Raji (cell line): ENCODE measurements around the gene CASP2.

Experiments used
- POLR2A ChIP-seq: IDR thresholded peaks from 2 replicates; pipeline ENCODE4 v1.6.1; 2011; ENCODE audit warnings: low read depth, low read length, control low read depth; ENCODE audit not compliant: insufficient read depth

CASP2 gene

DNA sequence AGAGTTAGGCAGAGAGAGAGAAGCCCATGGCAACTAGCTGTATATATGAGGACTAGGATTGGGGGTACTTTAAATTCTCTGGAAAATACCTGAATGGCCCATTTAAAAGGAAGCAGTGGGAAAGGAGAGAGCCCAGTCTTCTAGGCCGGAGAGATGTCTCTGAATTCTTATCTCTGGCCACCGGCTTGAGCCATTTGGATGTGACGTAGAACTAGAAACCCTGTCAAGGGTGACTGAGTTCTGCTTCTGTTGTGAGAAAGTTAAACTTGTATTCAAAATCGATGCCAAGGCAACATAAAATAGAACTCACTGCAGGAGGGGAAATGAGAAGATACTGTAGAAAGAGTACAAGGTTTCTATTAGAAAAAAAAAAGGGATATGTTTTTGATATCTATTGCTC is 31.2 kb upstream of the CASP2 start:
- no peak for TF ChIP-seq POLR2A

DNA sequence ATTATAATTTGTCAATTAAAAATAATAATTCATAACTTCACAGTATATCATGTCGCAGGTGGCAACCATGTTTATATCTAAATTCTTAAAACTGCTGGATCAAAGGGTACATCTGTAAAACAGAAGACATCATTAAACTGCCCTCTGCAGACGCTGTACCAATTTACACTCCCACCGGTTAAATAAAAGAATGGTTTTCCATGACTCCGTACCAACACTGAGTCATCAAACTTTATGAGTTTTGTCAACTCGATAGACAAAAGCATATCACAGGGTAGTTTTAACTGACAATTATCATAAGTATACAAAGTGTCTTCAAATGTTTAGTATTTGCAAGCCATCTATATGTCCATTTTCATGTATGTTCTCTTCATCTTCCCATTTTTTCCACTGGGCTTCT is 30.6 kb upstream of the CASP2 start:
- no peak for TF ChIP-seq POLR2A

DNA sequence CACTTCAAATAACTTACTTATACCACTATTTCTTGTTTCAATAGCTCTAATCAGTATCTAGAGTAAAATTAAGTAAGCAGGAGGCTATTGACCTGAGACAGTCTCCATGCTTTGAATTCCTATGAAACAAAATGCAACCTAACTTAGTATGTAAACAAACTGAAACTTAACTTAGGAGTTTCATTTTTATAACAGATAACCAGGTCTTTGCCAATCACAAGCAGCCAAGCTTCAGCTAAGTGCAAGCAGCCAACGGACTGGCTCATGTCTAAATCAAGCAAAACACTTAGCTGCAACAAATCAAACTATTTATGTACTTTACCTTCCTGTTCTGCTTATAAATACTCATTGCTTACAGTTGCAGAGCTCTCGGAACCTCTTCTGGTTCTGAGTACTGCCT is 29.3 kb upstream of the CASP2 start:
- TF ChIP-seq POLR2A = no peak

DNA sequence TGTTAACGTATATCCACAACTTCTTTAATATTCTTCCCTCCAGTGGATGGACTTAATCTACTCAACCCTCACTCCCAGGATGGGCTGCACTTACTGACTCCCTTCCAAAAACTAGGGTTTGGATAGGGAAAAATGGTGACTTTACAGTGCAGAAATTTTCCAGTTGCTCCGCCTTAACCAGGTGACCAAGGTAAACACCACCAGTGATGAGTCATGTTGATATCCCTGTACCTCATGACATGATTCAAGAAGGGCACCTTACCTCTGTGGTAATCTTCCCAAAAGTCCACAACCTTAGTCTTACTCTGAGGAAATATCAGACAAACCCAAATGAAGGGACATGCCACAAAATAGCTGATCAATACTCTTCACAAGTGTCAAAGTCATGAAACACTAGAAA is 28.4 kb upstream of the CASP2 start:
- TF ChIP-seq POLR2A = no peak

DNA sequence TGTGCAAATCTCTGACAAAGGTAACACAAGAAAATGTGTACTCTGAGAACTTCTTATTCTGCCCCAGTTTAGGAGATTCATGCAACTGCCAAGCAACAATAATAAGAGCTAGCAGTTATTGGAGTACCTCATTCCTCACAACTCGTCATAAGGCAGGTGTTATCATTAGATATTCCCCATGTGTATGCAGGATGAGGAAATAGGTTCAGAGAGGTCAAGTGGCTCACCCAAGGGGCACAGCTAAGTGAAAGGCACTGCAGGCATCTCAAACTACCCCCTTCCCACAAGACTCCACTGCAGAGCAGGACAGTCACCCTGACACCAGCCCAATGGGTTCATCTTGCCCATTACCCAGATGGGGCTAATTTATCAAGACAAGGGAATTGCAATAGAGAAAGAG is 26.2 kb upstream of the CASP2 start:
- no peak for TF ChIP-seq POLR2A

DNA sequence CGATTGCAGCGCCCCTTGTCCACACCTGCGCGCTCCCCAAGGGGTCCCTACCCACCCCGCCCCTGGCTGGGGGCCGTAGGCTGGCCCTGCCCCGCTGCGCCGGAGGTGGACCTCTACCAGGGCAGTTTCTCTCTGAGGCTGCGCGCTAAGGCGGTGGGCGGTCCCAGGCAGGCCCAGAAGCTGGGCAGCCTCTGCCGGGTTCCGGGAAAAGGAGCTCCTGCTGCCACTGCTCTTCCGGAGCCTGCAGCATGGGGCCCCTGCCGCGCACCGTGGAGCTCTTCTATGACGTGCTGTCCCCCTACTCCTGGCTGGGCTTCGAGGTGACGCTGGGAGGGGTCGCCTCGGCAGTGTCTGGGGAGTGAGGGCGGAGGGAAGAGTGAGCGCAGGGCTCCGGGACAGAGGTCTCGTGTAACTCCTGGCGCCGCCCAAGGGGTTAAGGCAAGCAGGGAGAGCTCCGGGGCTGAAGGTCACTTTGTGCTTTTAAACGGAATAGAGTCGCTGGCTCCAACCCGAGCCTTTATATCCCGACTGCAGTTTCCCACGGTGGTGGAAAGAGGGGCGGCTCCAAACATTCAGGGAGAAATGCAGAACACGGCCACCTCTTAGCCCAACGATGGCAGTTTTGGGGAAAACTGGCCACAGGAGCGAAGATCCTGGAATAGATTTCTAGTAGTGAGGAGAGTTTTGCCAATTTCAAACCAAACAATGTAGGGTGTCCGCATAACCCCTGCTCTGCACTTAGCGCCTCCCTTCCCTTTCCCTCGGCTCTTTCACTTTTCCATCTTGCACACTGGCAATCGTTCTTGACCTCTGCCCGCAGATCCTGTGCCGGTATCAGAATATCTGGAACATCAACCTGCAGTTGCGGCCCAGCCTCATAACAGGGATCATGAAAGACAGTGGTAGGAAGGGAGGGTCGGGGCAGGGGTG is 24.6 kb upstream of the CASP2 start, which contains the start of gene GSTK1:
Gene GSTK1, plus strand, starts transcription at position 176 of the 930 bp plus-strand sequence. Its CDS starts 73 bp downstream, at position 249.
- TF ChIP-seq POLR2A = peak; percentile 96

DNA sequence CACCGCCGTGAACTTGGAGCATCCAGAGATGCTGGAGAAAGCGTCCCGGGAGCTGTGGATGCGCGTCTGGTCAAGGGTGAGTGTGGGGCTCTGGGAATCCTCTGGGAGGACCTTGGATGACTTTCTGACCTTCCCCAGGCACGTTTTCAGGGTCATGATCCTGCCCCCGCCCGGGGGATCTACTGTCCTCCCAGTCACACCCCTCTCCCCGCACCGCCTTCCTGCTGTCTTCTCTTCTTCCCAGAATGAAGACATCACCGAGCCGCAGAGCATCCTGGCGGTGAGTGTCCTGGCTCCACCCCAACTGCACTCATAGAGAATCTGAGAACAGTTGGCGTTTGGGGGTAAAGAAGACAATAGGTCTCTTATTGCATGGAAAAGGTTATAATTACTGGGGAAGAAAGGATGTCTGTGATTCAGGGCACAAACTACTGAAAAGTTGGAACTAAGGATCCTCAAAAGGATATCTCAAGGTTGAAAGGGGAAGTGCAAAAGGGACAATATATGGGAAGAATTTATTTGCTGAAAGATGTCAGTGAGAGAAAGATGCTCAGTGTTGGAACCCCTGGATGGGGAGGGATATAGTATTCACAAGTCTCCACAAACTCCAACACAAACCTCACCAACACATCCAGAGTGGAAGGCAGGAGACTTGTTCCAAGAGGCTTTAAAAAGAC is 23.0 kb upstream of the CASP2 start:
- no peak for TF ChIP-seq POLR2A

DNA sequence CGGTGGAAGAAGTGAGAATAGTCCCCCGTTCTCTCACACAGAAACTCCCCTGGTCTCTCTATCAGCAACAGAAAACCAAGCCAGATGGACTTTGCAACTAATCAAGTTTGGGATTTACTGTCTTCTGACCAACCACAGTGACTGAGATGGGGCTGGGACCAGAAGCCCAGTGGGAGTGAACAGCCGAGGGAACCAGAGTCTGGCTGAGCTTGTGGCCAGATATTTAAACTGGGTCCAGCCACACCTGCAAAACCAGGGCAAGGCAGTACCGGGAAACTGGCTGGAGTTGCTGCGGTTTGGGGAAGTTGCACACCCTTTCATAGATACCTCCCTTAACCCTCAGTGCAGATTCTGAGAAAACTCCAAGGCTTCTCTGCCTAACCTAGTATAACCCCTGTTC is 18.9 kb upstream of the CASP2 start:
- no peak for TF ChIP-seq POLR2A

DNA sequence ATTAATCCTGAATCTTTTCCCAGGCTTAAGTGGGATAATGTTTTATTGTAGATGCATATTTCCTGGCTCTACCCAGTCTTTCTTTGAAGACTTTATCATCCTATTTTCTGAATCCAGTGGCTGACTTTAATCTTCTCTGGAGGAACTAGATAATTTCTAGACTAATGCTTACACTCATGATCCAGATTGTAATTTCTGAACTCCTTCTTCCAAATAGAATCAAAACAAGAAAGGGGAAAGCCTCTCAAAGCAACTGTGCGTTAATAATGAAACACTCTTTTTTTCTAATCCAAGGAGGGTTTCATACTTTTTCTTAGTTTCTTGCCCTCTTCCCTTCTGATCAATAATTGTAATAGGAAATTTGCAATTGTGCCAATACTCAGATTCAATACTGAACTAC is 16.9 kb upstream of the CASP2 start:
- no peak for TF ChIP-seq POLR2A

DNA sequence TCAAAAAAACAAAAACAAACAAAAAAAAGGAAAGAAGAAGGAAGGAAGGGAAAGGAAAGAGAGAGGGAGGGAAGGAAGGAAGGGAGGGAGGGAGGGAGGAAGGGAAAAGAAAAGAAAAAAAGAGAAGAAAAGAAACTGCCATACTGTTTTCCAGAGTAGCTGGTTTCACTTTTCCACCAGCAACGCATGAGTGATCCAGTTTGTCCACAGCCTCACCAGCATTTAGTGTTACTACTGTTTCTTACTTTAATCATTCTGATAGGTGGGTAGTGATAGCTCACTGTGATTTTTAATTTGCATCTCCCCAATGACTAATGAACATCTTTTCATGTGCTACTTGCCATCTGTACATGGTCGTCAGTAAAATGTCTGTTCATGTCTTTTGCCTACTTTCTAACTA is 15.3 kb upstream of the CASP2 start:
- no peak for TF ChIP-seq POLR2A

DNA sequence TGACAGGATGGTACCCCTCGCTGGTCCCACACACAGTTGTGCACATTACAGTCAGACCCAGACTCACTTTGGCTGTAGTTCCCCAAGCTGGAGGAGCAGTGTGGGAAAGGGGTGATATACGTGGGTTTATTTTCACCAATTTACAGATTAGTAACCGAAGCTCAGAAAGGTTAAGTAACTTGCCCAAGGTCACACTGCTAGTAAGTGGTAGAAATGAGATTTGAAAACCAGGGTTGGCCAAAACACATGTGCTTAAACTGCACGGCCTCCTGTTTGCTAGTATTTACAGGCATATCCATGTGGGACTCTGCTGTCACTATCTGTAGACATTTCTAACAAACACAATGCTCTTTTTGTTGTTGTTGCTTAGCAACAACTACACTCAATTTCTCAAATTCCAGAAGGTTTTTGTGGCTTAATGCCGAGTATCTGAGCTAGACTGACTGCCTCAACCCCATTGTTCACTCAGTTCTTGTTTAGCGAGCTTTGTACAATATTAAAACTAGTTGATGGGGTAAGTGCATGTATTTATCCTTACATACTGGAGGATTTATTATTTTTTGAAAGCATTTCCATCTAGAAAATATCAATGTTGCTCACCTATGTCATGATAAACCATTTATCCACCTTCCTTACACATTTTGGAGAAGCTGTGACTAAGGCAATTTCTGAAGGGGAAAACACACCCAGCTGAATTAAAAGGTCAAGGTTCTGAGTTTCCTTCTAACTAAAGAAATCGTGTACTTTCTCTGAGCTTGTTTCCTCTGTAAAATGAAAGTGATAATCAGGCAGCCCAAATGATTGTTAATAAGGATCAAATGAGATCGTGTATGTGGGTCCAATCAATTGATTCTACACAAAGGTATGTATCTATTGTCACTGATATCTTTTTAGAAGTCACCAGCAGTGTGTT is 8.7 kb upstream of the CASP2 start:
- TF ChIP-seq POLR2A = no peak

DNA sequence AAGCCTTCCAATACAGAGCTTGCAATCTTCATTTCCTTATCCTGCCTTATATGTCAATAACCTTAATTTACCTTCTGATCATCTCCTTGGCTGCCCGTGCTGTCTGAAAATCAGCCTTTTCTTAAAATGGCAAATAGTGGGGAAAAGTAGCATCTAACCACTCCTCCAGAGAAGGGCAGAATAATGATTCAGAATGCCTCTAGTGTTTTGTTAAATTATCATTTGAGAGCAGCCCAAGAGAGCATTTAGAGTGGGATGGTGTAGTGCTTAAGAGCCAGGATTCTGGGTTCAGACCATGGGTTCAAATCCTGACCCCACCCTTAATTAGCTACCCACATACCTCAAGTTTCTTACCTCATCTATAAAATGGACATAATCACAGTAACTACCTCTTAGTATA is 8.0 kb upstream of the CASP2 start:
- TF ChIP-seq POLR2A = no peak

DNA sequence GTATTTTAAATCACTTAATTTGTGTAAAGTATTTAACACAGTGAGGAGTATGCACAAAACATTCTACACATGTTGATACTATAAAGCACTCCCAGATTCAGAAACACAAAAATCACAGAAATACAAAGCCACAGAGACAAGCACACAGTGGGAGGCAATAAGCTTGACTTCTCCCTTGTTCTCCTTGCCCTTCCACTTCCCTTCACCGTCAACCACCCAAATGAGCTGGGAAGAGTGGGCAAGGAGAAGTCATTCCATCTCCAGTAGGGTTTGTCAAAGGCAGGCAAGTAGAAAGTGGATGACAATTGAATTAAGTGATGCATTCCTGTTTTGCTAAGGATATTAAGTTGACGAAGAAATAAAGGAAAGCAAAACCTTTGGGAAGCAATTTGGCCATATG is 7.6 kb upstream of the CASP2 start:
- TF ChIP-seq POLR2A = no peak

DNA sequence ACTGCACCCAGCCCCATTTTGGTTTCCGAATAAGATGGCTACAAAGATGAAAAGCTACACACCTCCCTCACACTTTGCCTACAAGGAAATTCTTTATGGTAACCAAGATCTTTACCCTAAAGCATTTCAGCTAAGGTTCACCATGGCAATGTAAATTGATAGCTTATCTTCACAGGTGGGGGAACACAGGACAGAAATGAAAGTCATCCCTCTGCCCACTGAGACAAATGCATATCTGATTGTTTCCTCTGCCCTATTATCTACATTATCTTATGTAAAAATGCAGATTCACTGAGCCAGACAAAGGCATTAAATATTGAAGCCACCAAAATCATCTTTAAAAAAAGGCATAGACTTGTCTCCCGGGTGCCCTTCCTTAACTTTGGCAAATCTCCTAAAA is 6.6 kb upstream of the CASP2 start:
- no peak for TF ChIP-seq POLR2A

DNA sequence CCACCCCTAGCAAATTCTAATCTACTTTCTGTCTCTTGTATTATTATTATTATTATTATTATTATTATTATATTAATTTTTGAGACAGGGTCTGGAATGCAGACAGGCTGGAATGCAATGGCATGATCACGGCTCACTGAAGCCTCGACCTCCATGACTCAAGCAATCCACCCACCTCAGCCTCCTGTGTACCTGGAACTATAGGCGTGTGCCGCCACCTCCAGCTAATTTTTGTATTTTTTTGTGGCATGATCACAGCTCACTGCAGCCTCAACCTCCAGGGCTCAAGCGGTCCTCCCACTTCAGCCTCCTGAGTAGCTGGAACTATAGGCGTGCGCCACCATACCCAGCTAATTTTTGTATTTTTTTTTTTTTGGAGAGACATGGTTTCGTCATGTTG is 6.0 kb upstream of the CASP2 start:
- no peak for TF ChIP-seq POLR2A
